ENCODE measurements around the gene USP17L19.
"Not testable (repeated sequence)": the region's sequence is repeated elsewhere in the genome, so short reads cannot be mapped to it uniquely, and the experiment has no call there.

Gene USP17L19, protein sequence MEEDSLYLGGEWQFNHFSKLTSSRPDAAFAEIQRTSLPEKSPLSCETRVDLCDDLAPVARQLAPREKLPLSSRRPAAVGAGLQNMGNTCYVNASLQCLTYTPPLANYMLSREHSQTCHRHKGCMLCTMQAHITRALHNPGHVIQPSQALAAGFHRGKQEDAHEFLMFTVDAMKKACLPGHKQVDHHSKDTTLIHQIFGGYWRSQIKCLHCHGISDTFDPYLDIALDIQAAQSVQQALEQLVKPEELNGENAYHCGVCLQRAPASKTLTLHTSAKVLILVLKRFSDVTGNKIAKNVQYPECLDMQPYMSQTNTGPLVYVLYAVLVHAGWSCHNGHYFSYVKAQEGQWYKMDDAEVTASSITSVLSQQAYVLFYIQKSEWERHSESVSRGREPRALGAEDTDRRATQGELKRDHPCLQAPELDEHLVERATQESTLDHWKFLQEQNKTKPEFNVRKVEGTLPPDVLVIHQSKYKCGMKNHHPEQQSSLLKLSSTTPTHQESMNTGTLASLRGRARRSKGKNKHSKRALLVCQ

DNA sequence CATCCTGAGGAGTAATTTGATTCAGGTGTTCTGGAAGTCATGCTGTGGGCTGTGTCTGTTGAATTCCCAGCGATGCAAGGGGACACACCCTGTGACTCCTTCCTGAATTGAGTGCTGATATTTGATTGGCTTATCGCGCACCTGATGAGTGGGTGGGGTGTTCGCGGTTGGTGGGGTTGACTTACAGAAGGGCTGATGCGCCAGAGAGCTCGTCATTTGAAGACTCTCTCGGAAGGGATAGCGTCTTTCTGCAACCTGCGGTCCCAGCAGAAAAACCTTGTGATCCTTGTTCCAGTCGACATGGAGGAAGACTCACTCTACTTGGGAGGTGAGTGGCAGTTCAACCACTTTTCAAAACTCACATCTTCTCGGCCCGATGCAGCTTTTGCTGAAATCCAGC lies at the start of gene USP17L19:
Gene USP17L19 (plus strand): TSS at position 301 of the 400 bp plus-strand sequence. CDS start 0 bp downstream, at position 301.
- not testable (repeated sequence) for DNase-seq

DNA sequence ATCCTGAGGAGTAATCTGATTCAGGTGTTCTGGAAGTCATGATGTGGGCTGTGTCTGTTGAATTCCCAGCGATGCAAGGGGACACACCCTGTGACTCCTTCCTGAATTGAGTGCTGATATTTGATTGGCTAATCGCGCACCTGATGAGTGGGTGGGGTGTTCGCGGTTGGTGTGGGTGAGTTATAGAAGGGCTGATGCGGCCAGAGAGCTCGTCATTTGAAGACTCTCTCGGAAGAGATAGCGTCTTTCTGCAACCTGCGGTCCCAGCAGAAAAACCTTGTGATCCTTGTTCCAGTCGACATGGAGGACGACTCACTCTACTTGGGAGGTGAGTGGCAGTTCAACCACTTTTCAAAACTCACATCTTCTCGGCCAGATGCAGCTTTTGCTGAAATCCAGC lies 42.8 kb upstream of the USP17L19 start, which contains the start of gene USP17L10:
Gene USP17L10 (plus strand): TSS at position 301 of the 400 bp plus-strand sequence. CDS start 0 bp downstream, at position 301.
- DNase-seq: not testable (repeated sequence)

DNA sequence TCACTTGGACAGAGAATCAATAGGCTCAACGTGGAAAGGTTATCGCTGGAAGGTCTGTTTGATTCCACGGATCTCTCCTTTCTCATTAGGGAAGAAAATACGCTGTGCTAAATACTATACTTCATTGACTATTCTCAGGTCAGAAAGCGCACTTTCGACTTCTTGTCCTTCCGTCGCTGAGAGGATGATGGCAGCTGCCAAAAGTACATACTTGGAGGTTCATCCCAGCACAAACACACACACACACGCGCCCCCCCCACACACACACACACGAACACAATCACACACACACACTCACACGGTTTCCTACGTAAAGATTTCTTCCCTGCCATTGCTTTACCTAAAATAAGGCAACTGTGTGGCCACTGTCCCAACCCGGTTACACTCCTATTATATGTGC lies 38.5 kb upstream of the USP17L19 start:
- DNase-seq: not testable (repeated sequence)

DNA sequence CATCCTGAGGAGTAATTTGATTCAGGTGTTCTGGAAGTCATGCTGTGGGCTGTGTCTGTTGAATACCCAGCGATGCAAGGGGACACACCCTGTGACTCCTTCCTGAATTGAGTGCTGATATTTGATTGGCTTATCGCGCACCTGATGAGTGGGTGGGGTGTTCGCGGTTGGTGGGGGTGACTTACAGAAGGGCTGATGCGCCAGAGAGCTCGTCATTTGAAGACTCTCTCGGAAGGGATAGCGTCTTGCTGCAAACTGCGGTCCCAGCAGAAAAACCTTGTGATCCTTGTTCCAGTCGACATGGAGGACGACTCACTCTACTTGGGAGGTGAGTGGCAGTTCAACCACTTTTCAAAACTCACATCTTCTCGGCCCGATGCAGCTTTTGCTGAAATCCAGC lies 38.1 kb upstream of the USP17L19 start, which contains the start of gene USP17L11:
Gene USP17L11 (plus strand): TSS at position 301 of the 400 bp plus-strand sequence. CDS start 0 bp downstream, at position 301.
- not testable (repeated sequence) for DNase-seq

DNA sequence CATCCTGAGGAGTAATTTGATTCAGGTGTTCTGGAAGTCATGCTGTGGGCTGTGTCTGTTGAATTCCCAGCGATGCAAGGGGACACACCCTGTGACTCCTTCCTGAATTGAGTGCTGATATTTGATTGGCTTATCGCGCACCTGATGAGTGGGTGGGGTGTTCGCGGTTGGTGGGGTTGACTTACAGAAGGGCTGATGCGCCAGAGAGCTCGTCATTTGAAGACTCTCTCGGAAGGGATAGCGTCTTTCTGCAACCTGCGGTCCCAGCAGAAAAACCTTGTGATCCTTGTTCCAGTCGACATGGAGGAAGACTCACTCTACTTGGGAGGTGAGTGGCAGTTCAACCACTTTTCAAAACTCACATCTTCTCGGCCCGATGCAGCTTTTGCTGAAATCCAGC lies 33.3 kb upstream of the USP17L19 start, which contains the start of gene USP17L12:
Gene USP17L12 (plus strand): TSS at position 301 of the 400 bp plus-strand sequence. CDS start 0 bp downstream, at position 301.
- not testable (repeated sequence) for DNase-seq

DNA sequence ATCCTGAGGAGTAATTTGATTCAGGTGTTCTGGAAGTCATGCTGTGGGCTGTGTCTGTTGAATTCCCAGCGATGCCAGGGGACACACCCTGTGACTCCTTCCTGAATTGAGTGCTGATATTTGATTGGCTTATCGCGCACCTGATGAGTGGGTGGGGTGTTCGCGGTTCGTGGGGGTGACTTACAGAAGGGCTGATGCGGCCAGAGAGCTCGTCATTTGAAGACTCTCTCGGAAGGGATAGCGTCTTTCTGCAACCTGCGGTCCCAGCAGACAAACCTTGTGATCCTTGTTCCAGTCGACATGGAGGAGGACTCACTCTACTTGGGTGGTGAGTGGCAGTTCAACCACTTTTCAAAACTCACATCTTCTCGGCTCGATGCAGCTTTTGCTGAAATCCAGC lies 28.6 kb upstream of the USP17L19 start, which contains the start of gene USP17L13:
Gene USP17L13 (plus strand): TSS at position 301 of the 400 bp plus-strand sequence. CDS start 0 bp downstream, at position 301.
- DNase-seq: not testable (repeated sequence)

DNA sequence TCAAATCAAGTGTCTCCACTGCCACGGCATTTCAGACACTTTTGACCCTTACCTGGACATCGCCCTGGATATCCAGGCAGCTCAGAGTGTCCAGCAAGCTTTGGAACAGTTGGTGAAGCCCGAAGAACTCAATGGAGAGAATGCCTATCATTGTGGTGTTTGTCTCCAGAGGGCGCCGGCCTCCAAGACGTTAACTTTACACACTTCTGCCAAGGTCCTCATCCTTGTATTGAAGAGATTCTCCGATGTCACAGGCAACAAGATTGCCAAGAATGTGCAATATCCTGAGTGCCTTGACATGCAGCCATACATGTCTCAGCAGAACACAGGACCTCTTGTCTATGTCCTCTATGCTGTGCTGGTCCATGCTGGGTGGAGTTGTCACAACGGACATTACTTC lies 22.9 kb upstream of the USP17L19 start:
- DNase-seq: not testable (repeated sequence)

DNA sequence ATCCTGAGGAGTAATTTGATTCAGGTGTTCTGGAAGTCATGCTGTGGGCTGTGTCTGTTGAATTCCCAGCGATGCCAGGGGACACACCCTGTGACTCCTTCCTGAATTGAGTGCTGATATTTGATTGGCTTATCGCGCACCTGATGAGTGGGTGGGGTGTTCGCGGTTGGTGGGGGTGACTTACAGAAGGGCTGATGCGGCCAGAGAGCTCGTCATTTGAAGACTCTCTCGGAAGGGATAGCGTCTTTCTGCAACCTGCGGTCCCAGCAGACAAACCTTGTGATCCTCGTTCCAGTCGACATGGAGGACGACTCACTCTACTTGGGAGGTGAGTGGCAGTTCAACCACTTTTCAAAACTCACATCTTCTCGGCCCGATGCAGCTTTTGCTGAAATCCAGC lies 19.1 kb upstream of the USP17L19 start, which contains the start of gene USP17L15:
Gene USP17L15 (plus strand): TSS at position 301 of the 400 bp plus-strand sequence. CDS start 0 bp downstream, at position 301.
- not testable (repeated sequence) for DNase-seq

DNA sequence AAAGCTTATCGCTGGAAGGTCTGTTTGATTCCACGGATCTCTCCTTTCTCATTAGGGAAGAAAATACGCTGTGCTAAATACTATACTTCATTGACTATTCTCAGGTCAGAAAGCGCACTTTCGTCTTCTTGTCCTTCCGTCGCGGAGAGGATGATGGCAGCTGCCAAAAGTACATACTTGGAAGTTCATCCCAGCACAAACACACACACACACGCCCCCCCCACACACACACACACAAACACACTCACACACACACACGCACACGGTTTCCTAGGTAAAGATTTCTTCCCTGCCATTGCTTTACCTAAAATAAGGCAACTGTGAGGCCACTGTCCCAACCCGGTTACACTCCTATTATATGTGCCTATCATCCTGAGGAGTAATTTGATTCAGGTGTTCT lies 14.7 kb upstream of the USP17L19 start:
- not testable (repeated sequence) for DNase-seq

DNA sequence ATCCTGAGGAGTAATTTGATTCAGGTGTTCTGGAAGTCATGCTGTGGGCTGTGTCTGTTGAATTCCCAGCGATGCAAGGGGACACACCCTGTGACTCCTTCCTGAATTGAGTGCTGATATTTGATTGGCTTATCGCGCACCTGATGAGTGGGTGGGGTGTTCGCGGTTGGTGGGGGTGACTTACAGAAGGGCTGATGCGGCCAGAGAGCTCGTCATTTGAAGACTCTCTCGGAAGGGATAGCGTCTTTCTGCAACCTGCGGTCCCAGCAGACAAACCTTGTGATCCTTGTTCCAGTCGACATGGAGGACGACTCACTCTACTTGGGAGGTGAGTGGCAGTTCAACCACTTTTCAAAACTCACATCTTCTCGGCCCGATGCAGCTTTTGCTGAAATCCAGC lies 9.6 kb upstream of the USP17L19 start, which contains the start of gene USP17L17:
Gene USP17L17 (plus strand): TSS at position 301 of the 400 bp plus-strand sequence. CDS start 0 bp downstream, at position 301.
- DNase-seq: not testable (repeated sequence)

DNA sequence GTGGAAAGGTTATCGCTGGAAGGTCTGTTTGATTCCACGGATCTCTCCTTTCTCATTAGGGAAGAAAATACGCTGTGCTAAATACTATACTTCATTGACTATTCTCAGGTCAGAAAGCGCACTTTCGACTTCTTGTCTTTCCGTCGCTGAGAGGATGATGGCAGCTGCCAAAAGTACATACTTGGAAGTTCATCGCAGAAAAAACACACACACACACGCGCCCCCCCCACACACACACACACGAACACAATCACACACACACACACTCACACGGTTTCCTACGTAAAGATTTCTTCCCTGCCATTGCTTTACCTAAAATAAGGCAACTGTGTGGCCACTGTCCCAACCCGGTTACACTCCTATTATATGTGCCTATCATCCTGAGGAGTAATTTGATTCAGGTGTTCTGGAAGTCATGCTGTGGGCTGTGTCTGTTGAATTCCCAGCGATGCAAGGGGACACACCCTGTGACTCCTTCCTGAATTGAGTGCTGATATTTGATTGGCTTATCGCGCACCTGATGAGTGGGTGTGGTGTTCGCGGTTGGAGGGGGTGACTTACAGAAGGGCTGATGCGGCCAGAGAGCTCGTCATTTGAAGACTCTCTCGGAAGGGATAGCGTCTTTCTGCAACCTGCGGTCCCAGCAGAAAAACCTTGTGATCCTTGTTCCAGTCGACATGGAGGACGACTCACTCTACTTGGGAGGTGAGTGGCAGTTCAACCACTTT lies 5.1 kb upstream of the USP17L19 start, which contains the start of gene USP17L18:
Gene USP17L18 (plus strand): TSS at position 678 of the 728 bp plus-strand sequence. CDS start 0 bp downstream, at position 678.
- not testable (repeated sequence) for DNase-seq

DNA sequence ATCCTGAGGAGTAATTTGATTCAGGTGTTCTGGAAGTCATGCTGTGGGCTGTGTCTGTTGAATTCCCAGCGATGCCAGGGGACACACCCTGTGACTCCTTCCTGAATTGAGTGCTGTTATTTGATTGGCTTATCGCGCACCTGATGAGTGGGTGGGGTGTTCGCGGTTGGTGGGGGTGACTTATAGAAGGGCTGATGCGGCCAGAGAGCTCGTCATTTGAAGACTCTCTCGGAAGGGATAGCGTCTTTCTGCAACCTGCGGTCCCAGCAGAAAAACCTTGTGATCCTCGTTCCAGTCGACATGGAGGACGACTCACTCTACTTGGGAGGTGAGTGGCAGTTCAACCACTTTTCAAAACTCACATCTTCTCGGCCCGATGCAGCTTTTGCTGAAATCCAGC lies 4.6 kb downstream of the USP17L19 start, which contains the start of gene USP17L20:
Gene USP17L20 (plus strand): TSS at position 301 of the 400 bp plus-strand sequence. CDS start 0 bp downstream, at position 301.
- not testable (repeated sequence) for DNase-seq

DNA sequence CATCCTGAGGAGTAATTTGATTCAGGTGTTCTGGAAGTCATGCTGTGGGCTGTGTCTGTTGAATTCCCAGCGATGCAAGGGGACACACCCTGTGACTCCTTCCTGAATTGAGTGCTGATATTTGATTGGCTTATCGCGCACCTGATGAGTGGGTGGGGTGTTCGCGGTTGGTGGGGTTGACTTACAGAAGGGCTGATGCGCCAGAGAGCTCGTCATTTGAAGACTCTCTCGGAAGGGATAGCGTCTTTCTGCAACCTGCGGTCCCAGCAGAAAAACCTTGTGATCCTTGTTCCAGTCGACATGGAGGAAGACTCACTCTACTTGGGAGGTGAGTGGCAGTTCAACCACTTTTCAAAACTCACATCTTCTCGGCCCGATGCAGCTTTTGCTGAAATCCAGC lies 9.4 kb downstream of the USP17L19 start, which contains the start of gene USP17L21:
Gene USP17L21 (plus strand): TSS at position 301 of the 400 bp plus-strand sequence. CDS start 0 bp downstream, at position 301.
- not testable (repeated sequence) for DNase-seq

DNA sequence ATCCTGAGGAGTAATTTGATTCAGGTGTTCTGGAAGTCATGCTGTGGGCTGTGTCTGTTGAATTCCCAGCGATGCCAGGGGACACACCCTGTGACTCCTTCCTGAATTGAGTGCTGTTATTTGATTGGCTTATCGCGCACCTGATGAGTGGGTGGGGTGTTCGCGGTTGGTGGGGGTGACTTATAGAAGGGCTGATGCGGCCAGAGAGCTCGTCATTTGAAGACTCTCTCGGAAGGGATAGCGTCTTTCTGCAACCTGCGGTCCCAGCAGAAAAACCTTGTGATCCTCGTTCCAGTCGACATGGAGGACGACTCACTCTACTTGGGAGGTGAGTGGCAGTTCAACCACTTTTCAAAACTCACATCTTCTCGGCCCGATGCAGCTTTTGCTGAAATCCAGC lies 14.1 kb downstream of the USP17L19 start, which contains the start of gene USP17L22:
Gene USP17L22 (plus strand): TSS at position 301 of the 400 bp plus-strand sequence. CDS start 0 bp downstream, at position 301.
- not testable (repeated sequence) for DNase-seq

DNA sequence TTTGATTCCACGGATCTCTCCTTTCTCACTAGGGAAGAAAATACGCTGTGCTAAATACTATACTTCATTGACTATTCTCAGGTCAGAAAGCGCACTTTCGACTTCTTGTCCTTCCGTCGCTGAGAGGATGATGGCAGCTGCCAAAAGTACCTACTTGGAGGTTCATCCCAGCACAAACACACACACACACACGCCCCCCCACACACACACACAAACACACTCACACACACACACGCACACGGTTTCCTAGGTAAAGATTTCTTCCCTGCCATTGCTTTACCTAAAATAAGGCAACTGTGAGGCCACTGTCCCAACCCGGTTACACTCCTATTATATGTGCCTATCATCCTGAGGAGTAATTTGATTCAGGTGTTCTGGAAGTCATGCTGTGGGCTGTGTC lies 18.5 kb downstream of the USP17L19 start:
- DNase-seq: not testable (repeated sequence)
